ENCODE data around the gene NELL2. TPM values are rescaled to one million over a fixed set of nuclear protein-coding genes. Genes with fewer than 3 reads are reported as not detected.

NELL2 gene
- total and polyA plus RNA-seq, 8 donors: 0.27 to 0.79 (median 0.71) TPM

- ATAC-seq: no peak
- no peak for TF ChIP-seq CTCF (IDR thresholded peaks at IDR 0.05)
- no peak for FAIRE-seq
- intact Hi-C loops (cut with DNase I): no loop called here
- Histone ChIP-seq H3K27me3 (no peaks in the 10 kb centered on the region), H3K9me3 (no peaks in the 10 kb centered on the region), H3K4me3 (no peak overlapping the region), H3K36me3 (no peaks in the 10 kb centered on the region), H3K4me1 (no peaks in the 10 kb centered on the region), H3K27ac (no peak overlapping the region)
- WGBS, 2 donors: 36 to 55% methylated on average over 4 of the region's 4 CpGs
- DNase-seq: no peak
Observed at GRCh38 chr12:44510076-44510475, 366.0 kb downstream of the NELL2 start.

GRCh38 chr12:44509471-44509870, 366.6 kb downstream of the NELL2 start:
- no peaks in the 10 kb centered on the region for H3K27me3 ChIP-seq
- H3K4me3 ChIP-seq: no peak overlapping the region
- DNase-seq: no peak
- intact Hi-C loops (cut with DNase I): no loop called here
- no peak overlapping the region for H3K27ac ChIP-seq
- no peaks in the 10 kb centered on the region for H3K4me1 ChIP-seq
- no peak for TF ChIP-seq CTCF (IDR thresholded peaks at IDR 0.05)
- no peaks in the 10 kb centered on the region for H3K36me3 ChIP-seq
- no peaks in the 10 kb centered on the region for H3K9me3 ChIP-seq
- 34 to 35% methylated on average over 2 of the region's 2 CpGs for WGBS, 2 donors
- no peak for ATAC-seq
- no peak for FAIRE-seq

- FAIRE-seq (no peak), ATAC-seq (no peak), DNase-seq (no peak)
- H3K27me3 ChIP-seq: no peaks in the 10 kb centered on the region
- H3K4me3 ChIP-seq: no peak overlapping the region
- H3K36me3 ChIP-seq: no peaks in the 10 kb centered on the region
- intact Hi-C loops (cut with DNase I): no loop called here
- no peaks in the 10 kb centered on the region for H3K9me3 ChIP-seq
- no peaks in the 10 kb centered on the region for H3K4me1 ChIP-seq
- WGBS, 2 donors: 20 to 24% methylated on average over 1 of the region's 1 CpG
- TF ChIP-seq CTCF (IDR thresholded peaks at IDR 0.05): no peak
- no peak overlapping the region for H3K27ac ChIP-seq
Observed at GRCh38 chr12:44507461-44507860, 368.7 kb downstream of the NELL2 start.

- H3K9me3 ChIP-seq: no peaks in the 10 kb centered on the region
- ATAC-seq: no peak
- DNase-seq: no peak
- H3K27me3 ChIP-seq: no peaks in the 10 kb centered on the region
- no peaks in the 10 kb centered on the region for H3K36me3 ChIP-seq
- no peak overlapping the region for H3K4me3 ChIP-seq
- no peak for FAIRE-seq
- H3K4me1 ChIP-seq: no peaks in the 10 kb centered on the region
- no peak overlapping the region for H3K27ac ChIP-seq
- intact Hi-C loops (cut with DNase I): no loop called here
- no peak for TF ChIP-seq CTCF (IDR thresholded peaks at IDR 0.05)
Observed at GRCh38 chr12:44504799-44505198, 371.3 kb downstream of the NELL2 start.

GRCh38 chr12:44503329-44503728, 372.8 kb downstream of the NELL2 start:
- intact Hi-C loops (cut with DNase I): no loop called here
- no peaks in the 10 kb centered on the region for H3K9me3 ChIP-seq
- TF ChIP-seq CTCF (IDR thresholded peaks at IDR 0.05): no peak
- FAIRE-seq (no peak), ATAC-seq (no peak), DNase-seq (no peak)
- H3K4me3 ChIP-seq: no peak overlapping the region
- H3K4me1 ChIP-seq: no peaks in the 10 kb centered on the region
- no peaks in the 10 kb centered on the region for H3K27me3 ChIP-seq
- no peaks in the 10 kb centered on the region for H3K36me3 ChIP-seq
- H3K27ac ChIP-seq: no peak overlapping the region
